Measurements from ENCODE around the gene HAND1.
"Not testable (repeated sequence)": the region's sequence is repeated elsewhere in the genome, so short reads cannot be mapped to it uniquely, and the experiment has no call there.

The HAND1 gene

DNA sequence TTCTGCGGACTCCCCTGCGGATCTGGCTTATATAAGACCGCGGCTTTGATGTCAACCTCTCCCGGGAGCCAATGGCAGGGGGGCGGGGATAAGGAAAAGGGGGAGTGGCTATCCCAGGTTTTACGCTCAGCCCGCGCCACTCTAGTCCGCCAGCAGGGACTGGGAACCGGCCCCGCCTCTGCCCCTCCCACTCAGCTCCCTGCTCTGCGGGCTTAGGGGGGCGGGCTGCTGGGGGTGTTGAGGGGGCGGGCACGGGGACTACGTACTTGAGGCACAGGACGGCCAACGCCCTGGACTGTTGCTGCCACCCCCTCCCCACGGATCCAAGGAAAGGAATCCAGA, at the start of gene HAND1:
Gene HAND1, minus strand, starts transcription at position 4 of the 342 bp plus-strand sequence. CDS start 219 bp downstream, outside the sequence.
- DNase-seq, result peak; percentile 99

DNA sequence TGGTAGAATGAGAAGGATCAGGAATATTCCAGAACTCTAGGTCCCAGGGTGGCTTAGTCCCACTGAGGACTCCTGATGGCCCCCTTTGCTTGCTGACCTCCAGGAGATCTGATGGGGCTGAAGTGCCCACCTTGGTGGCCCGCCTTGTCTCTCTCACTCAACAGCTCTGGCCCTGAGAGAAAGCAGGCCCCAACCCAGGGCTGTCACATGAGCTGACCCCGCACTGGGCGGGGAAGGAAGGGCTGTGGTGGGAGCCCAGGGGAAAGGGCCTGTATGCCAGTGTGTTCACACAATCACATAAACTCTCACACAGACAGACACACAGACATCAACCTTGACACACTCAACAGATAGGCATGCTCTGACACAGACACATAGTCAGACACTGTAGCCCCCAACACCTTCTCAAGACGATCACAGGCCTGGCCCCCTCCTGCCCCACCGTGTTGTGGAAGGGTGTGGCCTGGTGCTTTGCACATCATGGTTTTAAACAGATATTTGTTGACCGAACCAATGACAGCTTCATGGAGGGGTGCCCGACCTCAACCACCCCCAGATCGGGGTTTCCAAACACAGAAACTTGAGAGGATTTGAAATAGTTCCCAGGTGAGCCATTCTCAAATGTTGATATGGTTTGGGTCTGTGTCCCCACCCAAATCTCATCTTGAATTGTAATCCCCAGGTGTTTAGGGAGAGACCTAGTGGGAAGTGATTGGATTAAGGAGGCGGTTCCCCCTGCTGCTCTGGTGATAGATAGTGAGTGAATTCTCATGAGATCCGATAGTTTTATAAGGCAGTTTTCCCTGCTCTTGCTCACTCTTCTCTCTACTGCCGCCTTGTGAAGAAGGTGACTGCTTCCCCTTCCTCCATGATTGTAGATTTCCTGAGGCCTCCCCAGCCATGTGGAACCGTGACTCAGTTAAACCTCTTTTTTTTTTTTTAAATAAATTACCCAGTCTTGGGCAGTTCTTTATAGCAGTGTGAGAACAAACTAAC, 48.5 kb upstream of the HAND1 start:
- DNase-seq, result peak; percentile 85

DNA sequence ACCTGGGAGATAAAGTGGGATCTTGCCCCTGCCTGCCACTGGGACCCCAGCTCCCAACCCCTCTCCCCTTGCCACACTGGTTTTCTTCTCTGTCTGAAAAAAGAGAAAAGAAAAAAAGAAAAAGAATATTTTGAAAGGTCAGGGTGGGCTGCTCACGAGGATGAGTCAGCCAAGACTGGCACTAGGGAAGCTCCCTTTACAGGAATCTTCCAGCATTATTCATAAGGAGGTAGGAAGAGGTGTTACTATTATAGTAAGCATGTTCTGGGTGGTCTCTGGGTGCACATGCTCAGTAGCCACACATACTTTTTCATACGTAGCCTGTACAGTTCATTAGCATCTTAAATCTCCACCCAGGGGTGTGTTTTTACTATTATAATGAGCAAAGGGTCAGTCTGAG, 46.8 kb upstream of the HAND1 start:
- DNase-seq, result no peak

DNA sequence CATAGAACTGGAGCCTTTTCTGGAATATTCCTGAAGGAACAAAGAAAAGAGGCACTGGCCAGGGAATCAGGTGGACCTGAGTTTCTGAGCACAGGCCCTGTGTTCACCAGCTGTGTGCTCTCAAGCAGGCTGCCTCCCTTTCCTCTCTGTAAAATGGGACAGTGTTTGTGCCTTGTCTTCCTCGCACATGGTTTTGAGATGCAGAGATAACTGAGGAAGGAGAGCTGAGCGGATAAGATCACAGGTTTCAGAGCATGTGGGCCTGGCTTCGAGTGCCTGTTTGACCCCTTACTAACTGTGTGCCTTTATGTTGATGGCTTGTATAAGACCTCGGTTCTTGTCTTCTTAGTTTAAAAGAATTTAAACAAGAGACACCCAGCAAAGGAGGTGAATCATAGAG, 46.2 kb upstream of the HAND1 start:
- no peak for DNase-seq

DNA sequence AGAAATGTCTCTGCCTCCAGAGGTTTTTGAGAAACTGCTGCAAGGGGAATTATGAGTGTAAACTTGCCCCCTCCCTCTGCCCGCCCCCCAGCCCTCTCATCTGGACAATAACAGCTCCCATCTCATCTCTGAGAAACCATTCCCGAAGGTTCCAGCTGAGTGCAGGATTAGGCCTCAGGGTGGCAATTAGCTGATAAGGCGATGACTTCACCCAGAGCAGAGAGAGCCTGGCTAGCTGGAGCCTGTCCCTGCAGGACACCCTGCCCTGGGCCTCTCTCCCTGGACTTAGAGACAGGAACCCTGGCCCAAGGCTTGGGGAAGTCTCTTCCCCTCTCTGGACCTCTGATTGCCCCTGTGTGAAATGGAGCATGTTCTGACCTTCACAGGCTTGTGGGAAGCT, 45.7 kb upstream of the HAND1 start:
- peak; percentile 99 for DNase-seq

DNA sequence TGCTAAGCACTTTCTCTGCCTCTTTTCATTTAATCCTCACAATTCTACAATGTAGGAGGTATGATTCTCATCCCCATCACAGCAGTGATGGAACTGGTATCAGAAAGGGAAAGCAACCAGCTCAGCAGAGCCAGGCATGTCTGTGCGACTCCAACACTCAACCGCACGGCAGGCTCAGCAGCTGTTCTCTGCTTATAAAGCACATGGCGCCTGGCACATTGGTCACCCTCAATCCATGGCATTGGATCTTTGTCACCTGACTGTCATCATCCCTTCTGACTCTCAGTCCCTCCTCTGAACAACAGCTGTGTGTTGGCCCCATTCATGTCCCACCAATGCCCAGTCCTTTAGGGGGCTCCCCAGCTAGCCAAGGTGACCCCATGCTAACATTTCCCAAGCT, 45.1 kb upstream of the HAND1 start:
- DNase-seq, result peak; percentile 70

DNA sequence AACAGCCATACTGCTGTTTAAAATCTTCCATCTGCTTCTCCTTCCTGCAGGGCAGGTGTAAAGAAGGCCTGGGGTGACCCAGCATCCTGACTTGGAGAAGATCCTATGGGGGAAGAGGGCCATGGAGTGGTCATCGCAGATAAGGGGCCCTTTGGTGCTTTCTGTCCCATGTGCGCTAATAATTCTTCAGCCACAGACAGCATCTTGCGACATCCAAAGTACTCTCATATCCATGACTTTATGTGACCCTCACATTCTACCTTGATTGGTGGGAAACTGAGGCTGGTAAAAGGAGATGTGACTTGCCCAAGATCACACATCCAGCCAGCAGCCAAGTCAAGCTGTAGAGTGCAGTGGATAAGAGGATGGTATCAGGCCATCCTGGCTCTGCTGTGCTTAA, 44.3 kb upstream of the HAND1 start:
- DNase-seq, result no peak

DNA sequence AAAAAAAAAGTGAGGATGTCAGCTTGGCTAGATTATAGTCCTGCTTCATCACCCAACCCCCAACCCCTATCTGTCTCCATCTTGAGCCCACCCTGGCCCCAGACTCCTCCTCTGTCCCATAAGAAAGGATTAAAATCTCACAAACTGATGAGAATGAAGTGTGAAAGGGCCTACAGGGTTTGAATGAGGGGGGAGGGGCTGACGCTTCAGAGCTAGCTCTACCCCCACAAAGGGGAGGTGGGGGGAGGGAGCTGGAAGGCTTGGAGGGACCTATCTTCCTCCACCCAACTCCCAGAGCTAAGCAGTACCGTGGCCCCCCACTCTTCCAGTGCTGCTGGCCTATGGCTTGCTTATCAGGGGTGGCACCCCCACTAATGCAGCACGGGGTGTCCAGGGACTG, 43.7 kb upstream of the HAND1 start:
- DNase-seq, result no peak

DNA sequence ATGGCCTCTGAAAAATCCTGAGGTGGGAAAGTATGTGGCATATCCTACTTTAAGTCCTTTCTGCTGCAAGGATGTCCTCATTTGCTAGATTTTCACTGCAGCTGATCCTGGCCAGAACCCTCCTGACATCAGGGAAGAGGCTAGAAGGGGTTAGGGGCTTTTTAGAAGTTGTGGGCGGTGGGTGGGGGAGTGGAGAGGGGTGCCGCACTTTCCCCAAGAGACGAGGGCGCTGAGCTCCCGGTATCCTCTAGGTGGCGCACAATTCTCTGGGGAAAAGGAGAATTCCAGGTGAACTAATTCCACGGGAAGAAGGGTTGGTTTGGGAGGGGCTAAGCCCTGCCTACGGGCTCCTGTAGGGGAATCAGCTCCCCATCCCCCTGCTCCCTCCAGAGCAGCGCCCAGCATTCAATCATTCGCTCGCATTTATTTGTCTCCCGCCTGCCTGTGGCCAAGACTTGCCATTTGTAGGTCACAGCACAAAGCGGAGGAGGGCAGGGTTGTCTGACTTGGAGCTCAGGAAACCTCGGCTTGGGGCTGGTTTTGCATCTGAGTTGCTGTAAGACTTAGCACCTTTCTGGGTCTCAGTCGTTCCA, 42.9 kb upstream of the HAND1 start:
- peak; percentile 96 for DNase-seq

DNA sequence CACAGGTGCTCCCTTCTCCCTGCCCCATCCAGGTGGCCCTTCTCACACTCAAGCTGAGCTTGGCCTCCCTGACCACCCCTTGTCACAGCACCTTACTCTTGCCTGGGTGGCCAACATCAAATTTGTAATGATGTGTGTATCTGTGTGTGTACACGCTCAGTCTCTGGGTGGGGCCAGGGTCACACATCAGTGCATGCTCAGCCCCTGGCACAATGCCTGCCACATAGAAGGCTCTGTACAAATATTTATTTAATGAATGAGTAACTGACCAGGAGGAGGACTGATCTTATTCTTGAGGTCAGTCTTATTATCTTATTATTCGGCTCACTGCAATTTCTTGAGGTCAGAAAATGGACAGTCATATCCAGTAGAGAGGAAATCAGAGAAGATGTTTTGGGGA, 41.3 kb upstream of the HAND1 start:
- no peak for DNase-seq

DNA sequence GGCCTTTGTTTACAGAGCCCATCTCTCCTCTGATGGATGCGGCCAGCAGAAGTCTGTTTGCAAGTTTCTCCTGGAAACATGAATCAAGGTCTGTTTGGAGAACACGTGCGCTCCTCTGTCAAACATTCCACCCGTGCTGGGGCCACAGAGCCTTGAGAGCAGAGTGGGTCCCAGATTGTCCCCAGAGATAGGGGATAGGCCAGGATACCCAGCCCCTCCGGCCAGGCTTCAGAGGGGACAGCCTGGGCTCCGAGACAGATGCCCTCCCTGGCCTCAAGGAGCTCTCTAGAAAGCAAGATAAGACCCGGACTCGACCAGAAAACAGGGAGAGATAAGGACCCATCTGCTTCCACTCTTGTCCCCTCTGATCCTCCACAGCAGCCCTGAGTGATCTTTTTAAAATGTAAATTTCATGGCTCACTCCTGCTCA, 40.4 kb upstream of the HAND1 start:
- DNase-seq, result peak; percentile 88

DNA sequence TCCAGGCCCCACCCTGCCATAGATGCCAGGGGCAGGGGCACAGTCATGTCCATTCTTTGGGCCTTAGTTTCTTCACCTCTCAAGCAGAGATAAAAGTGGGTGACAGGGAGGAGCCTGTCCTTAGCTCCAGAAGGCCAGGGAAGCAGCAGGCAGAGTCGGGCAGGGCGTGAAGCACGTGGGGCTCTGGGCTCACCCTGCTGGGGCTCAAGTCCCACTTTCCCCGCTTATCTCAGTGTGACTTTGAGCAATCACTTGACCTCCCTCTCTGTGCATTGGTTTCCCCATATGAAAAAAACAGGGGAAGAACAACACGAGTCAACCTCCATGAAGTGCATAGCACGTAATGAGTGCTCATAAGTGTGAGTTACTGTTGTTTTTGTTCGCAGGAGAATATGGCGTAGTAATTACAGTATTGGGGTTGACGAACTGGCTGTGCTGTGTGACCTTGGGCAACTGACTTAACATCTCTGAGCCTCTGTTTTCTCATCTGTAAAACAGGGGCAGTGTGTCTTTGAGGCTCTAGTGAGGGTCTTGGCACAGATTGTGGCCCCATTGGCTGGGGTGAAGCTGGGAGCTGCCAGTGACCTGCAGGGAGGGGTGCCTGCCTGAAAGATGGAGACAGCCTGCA, 39.9 kb upstream of the HAND1 start:
- DNase-seq, result no peak

DNA sequence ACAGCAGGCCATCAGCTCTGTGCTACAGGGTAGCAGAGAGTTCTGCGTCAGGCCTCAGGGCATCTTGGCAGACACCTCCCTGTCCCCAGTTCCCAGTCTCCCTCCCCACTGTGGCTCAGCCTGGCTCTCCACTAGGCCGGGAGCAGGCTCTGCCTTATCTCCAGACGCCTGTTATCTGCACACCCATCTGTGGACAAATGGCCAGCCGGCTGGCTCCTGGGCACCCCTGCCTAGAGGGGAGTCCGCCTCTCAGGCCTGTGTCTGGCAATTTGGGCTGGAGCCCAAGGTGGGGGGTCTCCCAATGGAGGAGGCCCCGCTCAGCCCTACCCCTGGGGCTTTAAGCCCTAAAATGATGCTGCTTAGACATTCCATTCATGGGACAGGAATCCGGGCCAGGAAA, 39.2 kb upstream of the HAND1 start:
- peak; percentile 100 for DNase-seq

DNA sequence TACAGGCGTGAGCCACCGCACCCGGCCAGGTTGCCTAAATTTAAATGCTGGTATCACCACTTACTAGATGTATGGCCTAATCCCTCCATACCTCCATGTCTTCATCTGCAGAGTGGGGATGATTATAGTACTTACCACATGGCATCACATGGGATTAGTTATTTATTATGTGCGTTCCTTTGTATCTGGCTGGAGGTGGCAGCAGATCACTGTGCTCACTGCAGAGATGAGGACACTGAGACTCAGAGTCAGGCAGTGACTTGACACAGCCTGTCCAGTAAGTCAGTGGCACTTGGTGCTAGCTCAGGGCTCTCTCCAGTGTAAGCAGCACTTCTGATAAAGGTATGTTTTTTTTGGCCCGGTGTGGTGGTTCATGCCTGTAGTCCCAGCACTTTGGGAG, 38.4 kb upstream of the HAND1 start:
- DNase-seq, result peak; percentile 72

DNA sequence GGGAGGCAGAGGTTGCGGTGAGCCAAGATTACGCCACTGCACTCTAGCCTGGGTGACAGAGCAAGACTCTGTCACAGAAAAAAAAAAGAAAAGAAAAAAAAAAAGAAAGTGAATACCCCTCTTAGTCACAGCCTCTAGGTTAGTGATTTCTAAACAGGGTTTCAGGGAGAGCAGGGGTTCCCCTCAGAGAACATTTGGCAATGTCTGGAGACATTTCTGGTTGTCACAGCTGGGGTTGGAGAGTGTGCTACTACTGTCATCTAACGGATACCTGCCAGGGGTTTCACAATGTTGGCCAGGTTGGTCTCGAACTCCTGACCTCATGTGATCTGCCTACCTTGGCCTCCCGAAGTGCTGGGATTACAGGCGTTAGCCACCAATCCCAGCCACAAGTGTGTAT, 37.5 kb upstream of the HAND1 start:
- not testable (repeated sequence) for DNase-seq

DNA sequence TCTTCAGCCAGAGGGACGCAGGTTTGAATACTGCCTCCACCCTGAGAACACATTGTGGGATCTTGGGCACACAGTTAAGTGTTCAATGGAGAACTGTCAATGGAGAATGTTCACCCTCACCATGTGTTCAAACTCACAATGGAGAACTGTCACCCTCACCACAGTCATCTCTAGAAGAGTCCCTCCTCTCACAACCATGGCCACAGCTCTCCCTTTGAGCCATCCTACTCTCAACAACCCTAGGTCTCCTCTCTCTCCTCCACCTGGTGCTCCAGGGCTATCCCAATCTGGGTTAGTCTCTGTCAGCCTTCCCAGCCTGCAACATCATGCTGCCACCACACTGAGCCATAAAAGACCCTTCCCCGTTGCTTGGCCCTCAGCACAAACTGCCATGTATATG, 36.3 kb upstream of the HAND1 start:
- no peak for DNase-seq

DNA sequence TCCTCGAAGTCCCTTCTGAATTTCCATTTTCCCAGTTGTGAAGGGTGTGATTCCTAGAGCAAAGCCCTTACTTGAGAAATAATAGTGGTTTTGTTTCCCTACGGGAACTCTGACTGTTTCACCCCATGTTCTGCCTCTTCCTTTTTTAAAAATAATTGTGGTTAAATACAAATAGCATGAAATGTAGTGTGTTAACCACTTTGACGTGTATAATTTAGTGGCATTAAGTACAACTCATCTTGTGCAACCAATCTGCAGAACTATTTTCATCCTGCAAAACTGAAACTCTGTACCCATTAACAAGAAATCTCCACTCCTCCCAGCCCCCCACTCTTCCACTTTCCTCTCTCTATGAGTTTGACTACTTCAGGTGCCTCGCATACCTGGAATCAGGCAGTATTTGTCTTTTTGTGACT, 35.6 kb upstream of the HAND1 start:
- no peak for DNase-seq

DNA sequence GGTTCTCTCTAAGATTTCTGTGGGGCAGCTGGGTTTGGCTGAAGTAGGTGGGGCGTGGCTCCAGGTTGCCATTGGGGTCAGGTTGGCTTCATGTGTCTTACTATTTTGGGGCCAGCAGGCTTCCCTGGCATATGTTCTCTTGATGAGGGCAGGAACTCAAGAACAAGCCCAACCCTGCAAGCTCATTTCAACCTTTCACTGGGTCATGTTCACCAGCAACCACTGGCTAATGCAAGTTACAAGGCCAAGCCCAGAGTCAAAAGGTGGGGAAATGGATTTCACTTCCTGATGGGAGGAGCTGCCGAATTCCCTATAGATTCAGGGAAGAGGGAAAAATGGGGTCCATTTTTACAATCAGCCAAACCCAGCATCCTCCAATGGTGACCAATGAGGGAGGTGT, 34.0 kb upstream of the HAND1 start:
- no peak for DNase-seq

DNA sequence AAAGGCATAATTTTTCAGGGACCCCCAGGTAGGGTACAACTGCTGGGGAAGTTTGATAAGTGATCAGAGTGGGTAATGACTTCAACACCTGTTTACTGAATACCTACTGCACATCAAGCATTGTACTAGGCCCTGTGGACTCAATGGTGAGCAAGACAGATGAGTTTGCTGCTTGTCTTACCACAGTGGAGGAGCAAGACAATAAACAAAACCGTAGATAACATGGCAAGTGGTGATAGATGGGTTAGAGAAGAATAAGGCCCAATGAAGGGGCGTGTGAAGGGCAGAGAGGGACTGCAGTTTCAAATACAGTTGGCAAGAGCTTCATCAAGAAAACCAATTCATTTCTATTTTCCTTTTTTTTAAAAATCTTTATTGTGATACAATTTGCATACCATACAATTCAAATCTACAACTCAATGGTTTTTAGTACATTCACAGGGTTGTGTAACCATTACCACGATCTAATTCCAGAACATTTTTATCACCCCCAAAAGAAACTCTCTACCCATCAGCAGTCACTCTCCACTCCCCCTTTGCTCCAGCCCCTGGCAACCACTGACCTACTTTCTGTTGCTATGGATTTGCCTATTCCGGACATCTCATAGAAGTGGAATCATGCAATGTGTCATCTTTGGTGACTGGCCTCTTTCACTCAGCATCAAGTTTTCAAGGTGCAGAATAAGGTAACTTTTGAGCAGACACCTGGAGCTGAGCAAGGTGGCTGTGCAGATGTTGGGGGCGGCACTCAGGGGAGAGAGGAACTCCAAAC, 31.9 kb upstream of the HAND1 start:
- DNase-seq, result no peak

DNA sequence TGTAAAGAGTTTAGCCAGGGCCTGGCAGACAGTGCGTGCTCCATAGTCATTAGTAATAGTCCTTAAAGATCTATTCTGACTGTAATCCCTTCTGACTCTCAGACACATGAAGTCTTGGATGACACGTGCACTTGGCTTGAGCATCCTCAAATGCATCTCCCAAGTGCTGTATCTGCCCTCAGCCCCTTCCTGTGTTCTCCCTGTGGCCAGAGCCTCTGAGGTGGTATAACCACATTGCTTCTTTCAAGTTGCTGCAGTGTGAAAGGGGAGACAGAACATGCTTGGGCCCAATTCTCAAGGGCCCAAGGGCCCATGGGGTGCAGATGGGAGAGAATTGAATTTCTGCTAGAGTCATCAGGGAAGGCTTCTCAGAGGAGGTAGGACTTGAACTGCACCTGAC, 30.1 kb upstream of the HAND1 start:
- DNase-seq, result no peak

DNA sequence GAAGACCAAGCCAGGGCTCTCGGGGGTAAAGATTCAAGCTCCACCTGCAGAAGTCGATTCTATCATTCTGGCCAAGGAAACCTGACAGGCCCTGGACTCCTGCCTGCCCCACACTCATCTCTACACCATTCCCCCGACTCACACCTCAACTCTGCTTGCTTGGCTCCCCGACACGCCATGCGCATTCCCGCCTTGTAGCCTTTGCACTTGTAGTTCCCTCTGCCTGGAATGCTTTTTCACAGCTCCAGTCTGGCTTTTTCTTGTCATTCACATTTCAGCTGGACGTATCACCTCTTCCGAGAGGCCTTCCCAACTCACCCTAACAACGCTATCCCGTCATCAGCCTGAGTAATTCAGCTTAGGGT, 28.7 kb upstream of the HAND1 start:
- DNase-seq, result no peak

DNA sequence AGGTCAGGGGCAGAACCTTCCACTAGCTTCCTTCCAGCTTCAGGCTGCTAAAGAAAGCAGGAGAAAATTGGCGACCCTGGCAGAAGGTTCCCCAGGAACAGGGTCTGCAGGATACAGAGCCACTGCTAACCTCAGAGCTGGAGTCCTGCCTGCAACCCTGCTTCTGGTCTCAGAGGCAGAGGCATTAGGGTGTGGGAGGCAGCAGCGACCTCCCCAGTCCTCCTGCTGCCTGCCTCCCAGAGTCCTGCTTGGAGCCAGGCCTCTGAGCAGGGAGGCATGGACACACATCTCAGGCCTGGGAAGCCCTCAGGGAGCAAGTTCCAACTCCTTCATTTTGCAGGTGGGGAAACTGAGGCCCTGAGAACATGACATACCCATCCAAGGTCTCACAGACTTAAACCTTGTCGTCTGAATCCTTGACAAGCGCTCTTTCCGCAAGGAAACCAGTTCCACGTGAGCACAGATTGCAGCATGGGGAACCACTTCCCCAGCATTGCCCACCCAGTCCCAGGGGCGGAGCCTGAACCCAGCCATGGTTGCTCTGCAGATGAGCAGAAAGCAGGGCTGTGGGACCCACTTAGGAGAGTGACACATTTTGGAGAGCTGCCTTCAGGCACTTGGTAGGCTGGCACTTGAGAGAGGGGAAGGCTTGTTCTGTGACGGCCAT, 28.2 kb upstream of the HAND1 start:
- DNase-seq, result no peak

DNA sequence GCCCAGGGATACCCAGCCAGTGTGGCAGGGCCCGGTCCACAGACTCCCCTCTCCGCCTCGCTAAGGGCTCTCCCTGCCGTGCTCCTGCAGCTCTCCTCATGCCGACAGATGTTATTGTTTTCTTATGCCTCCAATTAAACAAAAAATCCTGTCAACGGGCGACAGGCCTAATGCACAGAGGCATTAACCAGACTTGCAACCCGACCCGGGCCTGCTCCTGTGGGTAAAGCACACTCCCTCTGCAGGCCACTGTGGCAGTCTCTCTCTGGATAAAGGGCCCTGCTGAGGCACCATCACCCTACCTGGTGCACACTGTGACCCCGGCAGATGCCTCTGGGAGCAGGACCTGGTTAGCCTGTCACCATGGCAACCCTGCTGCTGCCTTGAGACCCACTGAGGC, 27.5 kb upstream of the HAND1 start:
- peak; percentile 75 for DNase-seq

Measured in islet precursor cell (in vitro differentiated cells).